Endothelial cell of umbilical vein (primary cell): ENCODE data around the gene NBEAL2.

Experiments
- CTCF ChIP-seq, 2 donors: IDR thresholded peaks; 1 replicate in 1 of 2; 2 replicates in 1 of 2; pipeline ENCODE4 v1.5.1; 2011; ENCODE audit warnings: low read length in 2 of 2, mild to moderate bottlenecking in 2 of 2, moderate library complexity in 2 of 2, control low read depth in 1 of 2, inconsistent platforms in 1 of 2, low read depth in 1 of 2; ENCODE audit not compliant: insufficient read depth in 1 of 2; ENCODE audit errors: extremely low read depth in 1 of 2
- GATA2 ChIP-seq: IDR thresholded peaks from 2 replicates; pipeline ENCODE4 v1.7.0; 2011; ENCODE audit warnings: low read depth, mild to moderate bottlenecking, moderate library complexity, mixed read lengths, low read length; ENCODE audit not compliant: insufficient read length, insufficient read depth

- TF ChIP-seq GATA2 (no peak), CTCF (IDR thresholded peaks at IDR 0.05; ENCODE audit: extremely low read depth in 1 of 2, insufficient read depth in 1 of 2, low read depth in 1 of 2, low read length in 2 of 2) (no peak)
These were observed 61.6 kb downstream of the NBEAL2 start for GRCh38 chr3:47041114-47041513.
